ENCODE data around the gene SGK1. TPM values are rescaled to one million over a fixed set of nuclear protein-coding genes. Genes with fewer than 3 reads are reported as not detected.

SGK1 gene
- total RNA-seq, 4 donors from 2014 or later, result 46.2 to 1,239 (median 876) TPM

DNA sequence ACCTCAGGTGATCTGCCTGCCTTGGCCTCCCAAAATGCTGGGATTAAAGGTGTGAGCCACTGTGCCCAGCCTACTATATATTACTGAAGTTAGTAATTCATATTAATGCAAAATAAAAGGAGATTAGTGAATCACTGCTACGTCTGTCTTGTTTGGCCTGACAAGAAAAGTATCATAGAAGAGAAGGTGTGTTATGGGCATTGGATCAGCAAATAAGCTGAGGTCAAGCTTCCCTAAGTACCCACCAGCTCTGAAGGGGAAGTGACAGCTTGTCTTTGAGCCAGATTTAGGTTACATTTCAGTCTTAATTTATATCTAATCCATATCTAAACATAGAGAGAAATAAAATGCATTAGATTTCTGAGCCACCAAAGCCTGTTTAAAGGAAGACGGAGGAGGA lies 7.1 kb downstream of the SGK1 start:
- H3K27ac ChIP-seq, result no peak overlapping the region
- no peaks in the 10 kb centered on the region for H3K36me3 ChIP-seq
- H3K27me3 ChIP-seq, result no peaks in the 10 kb centered on the region
- DNase-seq, result no peak
- H3K4me1 ChIP-seq, result no peaks in the 10 kb centered on the region
- no peak for TF ChIP-seq POLR2A (IDR thresholded peaks at IDR 0.05)
- TF ChIP-seq EP300 (IDR thresholded peaks at IDR 0.05; ENCODE audit: low read depth), result no peak
- TF ChIP-seq, protein P1, sequence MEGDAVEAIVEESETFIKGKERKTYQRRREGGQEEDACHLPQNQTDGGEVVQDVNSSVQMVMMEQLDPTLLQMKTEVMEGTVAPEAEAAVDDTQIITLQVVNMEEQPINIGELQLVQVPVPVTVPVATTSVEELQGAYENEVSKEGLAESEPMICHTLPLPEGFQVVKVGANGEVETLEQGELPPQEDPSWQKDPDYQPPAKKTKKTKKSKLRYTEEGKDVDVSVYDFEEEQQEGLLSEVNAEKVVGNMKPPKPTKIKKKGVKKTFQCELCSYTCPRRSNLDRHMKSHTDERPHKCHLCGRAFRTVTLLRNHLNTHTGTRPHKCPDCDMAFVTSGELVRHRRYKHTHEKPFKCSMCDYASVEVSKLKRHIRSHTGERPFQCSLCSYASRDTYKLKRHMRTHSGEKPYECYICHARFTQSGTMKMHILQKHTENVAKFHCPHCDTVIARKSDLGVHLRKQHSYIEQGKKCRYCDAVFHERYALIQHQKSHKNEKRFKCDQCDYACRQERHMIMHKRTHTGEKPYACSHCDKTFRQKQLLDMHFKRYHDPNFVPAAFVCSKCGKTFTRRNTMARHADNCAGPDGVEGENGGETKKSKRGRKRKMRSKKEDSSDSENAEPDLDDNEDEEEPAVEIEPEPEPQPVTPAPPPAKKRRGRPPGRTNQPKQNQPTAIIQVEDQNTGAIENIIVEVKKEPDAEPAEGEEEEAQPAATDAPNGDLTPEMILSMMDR (IDR thresholded peaks at IDR 0.05), result no peak
- TF ChIP-seq POLR2AphosphoS5 (IDR thresholded peaks at IDR 0.05), result no peak
- H3K9me3 ChIP-seq, result no peaks in the 10 kb centered on the region
- WGBS, 2 donors (ENCODE audit: low coverage in 1 of 2), result 71 to 83% methylated on average over 2 of the region's 2 CpGs
- in situ Hi-C loops (cut with MboI; ENCODE audit: low pct_ligation_motif_present in 1 of 4, low pct_unique_long_range_greater_than_20kb in 1 of 4, low sequenced_read_pairs in 3 of 4) (no loop called here), intact Hi-C loops (cut with DNase I; ENCODE audit: low total_unique reads) (no loop called here)
- no peak overlapping the region for H3K4me3 ChIP-seq

DNA sequence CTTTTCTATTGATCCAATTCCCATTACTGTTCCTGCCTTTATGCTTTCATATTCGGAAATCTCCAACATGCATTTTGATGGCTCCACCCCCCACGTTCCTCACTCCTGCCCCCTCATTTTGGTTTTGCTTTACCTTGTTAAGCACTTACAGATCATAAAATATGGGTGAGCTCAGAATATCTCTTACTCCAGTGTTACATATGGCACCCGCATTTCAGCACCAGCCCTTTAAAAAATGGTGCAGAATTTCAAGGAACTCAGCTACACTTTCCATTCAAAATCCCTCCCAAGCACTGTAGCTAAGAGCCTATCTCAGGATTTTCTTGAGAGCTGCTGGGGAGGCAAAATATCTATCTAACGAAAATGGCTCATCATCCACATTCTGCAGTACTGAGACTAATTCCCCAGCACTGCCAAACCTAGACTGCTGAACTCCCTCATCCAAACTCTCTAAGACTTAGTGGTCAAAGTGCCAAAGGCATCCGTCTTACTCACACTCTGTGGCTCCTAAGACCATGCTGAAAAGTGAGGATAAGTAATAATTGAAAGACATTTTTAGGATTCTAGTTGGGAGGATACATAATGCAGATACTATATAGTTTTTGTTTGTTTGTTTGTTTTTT lies 7.8 kb downstream of the SGK1 start:
- intact Hi-C loops (cut with DNase I; ENCODE audit: low total_unique reads) (no loop called here), in situ Hi-C loops (cut with MboI; ENCODE audit: low pct_ligation_motif_present in 1 of 4, low pct_unique_long_range_greater_than_20kb in 1 of 4, low sequenced_read_pairs in 3 of 4) (no loop called here)
- Histone ChIP-seq H3K27ac (no peak overlapping the region), H3K27me3 (no peaks in the 10 kb centered on the region), H3K4me1 (no peaks in the 10 kb centered on the region), H3K36me3 (no peaks in the 10 kb centered on the region), H3K4me3 (no peak overlapping the region), H3K9me3 (no peaks in the 10 kb centered on the region)
- no peak for DNase-seq
- TF ChIP-seq POLR2AphosphoS5 (IDR thresholded peaks at IDR 0.05) (no peak), EP300 (IDR thresholded peaks at IDR 0.05; ENCODE audit: low read depth) (no peak)
- TF ChIP-seq, protein P1 (IDR thresholded peaks at IDR 0.05), result no peak
- 85 to 87% methylated on average over 5 of the region's 5 CpGs for WGBS, 2 donors (ENCODE audit: low coverage in 1 of 2)

DNA sequence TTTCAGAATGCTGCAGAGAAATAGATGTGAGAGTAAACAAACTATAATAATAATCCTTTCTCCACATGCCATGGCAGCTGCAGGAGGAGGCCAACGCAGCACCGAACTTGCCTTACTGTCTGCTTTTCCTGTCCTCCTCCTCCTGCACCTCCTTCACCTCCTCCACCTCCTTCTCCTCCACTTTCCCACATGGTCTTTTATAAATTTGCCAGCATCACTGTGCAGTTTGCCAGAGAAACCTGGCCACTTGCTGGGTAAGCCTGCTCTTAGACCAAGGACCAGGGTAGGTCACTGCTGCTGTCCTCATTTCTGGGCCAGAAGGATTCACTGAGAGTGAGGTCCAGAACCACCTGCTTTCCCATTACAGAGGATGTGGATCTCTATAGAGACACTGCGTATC lies 8.7 kb downstream of the SGK1 start:
- no peaks in the 10 kb centered on the region for H3K9me3 ChIP-seq
- no peaks in the 10 kb centered on the region for H3K4me1 ChIP-seq
- intact Hi-C loops (cut with DNase I; ENCODE audit: low total_unique reads), result no loop called here
- TF ChIP-seq POLR2AphosphoS5 (IDR thresholded peaks at IDR 0.05) (no peak), EP300 (IDR thresholded peaks at IDR 0.05; ENCODE audit: low read depth) (no peak), POLR2A (IDR thresholded peaks at IDR 0.05) (no peak)
- TF ChIP-seq, protein P1 (IDR thresholded peaks at IDR 0.05), result no peak
- in situ Hi-C loops (cut with MboI; ENCODE audit: low pct_ligation_motif_present in 1 of 4, low pct_unique_long_range_greater_than_20kb in 1 of 4, low sequenced_read_pairs in 3 of 4), result no loop called here
- WGBS, 2 donors (ENCODE audit: low coverage in 1 of 2), result 87 to 92% methylated on average over 3 of the region's 3 CpGs
- H3K27ac ChIP-seq, result no peak overlapping the region
- no peaks in the 10 kb centered on the region for H3K27me3 ChIP-seq
- no peak overlapping the region for H3K4me3 ChIP-seq
- H3K36me3 ChIP-seq, result no peaks in the 10 kb centered on the region
- no peak for DNase-seq

DNA sequence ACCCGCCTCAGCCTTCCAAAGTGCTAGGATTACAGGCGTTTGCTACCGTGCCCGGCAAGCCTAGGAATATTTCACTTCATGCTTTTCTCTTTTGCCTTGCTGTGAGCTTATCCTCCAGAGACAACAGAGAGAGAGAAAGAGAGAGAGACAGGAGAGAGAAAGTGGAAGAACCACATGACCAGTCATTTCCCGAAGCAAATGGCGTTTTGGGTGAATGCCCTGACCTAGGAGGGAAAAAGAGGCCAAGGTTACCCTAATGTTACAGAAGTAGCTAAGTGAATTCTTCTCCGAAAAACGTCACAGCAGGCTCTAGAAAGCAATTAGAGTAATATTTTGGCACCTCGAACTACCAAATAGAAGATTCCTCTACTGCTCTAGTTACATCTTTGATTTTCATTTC lies 9.1 kb downstream of the SGK1 start:
- Histone ChIP-seq H3K27ac (no peak overlapping the region), H3K4me1 (no peaks in the 10 kb centered on the region), H3K9me3 (no peaks in the 10 kb centered on the region), H3K4me3 (no peak overlapping the region), H3K36me3 (no peaks in the 10 kb centered on the region), H3K27me3 (no peaks in the 10 kb centered on the region)
- TF ChIP-seq POLR2A (IDR thresholded peaks at IDR 0.05) (no peak), EP300 (IDR thresholded peaks at IDR 0.05; ENCODE audit: low read depth) (no peak), POLR2AphosphoS5 (IDR thresholded peaks at IDR 0.05) (no peak)
- TF ChIP-seq, protein P1 (IDR thresholded peaks at IDR 0.05), result no peak
- 78% methylated on average over 6 to 9 of the region's 9 CpGs for WGBS, 2 donors (ENCODE audit: low coverage in 1 of 2)
- no peak for DNase-seq
- intact Hi-C loops (cut with DNase I; ENCODE audit: low total_unique reads) (no loop called here), in situ Hi-C loops (cut with MboI; ENCODE audit: low pct_ligation_motif_present in 1 of 4, low pct_unique_long_range_greater_than_20kb in 1 of 4, low sequenced_read_pairs in 3 of 4) (no loop called here)
